Measurements from ENCODE around the gene FAF2.

- TF ChIP-seq POLR2A (IDR thresholded peaks at IDR 0.05): no peak
- TF ChIP-seq CTCF (IDR thresholded peaks at IDR 0.05): no peak
These were observed 73.1 kb downstream of the FAF2 start for GRCh38 chr5:176521286-176521685.

Data from adrenal gland (tissue), 5 donors.